ENCODE measurements around the gene RAB8B.

DNA sequence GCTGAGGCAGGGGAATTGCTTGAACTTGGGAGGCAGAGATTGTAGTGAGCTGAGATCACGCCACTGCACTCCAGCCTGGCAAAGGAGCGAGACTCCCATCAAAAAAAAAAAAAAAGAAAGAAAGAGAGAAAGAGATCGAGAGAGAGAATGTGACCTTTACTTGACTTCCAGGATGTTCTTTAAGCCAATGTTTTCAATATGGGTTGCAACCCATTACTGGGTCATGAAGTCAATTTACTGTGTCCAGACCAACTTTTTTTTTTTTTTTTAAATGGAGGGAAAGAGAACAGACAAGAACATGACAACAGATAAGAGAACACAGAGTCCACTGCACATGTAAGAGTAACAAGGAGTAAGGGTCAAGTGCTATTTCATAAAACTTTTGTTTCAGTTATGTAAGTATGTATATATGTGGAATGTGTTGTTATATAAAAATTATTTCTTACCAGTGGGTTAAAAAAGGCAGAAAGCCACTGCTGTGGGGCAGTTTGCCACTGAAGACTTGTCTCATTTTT, 29.8 kb downstream of the RAB8B start:
- TF ChIP-seq POLR2A (IDR thresholded peaks at IDR 0.05; ENCODE audit: low read length) (no peak), GATA1 (IDR thresholded peaks at IDR 0.05; ENCODE audit: low read depth, low read length) (no peak)
